ENCODE results near the gene RYR3.

- TF ChIP-seq POLR2AphosphoS5 (IDR thresholded peaks at IDR 0.05; ENCODE audit: low read depth, low read length) (no peak), CHD2 (IDR thresholded peaks at IDR 0.05; ENCODE audit: low read depth, low read length) (no peak), CEBPB (IDR thresholded peaks at IDR 0.05; ENCODE audit: borderline replicate concordance, low read depth, low read length) (no peak), CTCF (CRISPR knock-in tag; IDR thresholded peaks at IDR 0.05) (no peak), ZNF740 (CRISPR knock-in tag; IDR thresholded peaks at IDR 0.05) (no peak), PTBP1 (IDR thresholded peaks at IDR 0.05; ENCODE audit: low read depth, low read length, poor library complexity, severe bottlenecking) (no peak), RXRA (CRISPR knock-in tag; IDR thresholded peaks at IDR 0.05) (no peak), ZNF138 (CRISPR knock-in tag; IDR thresholded peaks at IDR 0.05; ENCODE audit: low read depth) (no peak)
These were observed 12.1 kb upstream of the RYR3 start for GRCh38 chr15:33298631-33299030.

Measured in HepG2 (cell line).